HepG2 (cell line): ENCODE measurements around the gene NUAK2. TPM values are rescaled to one million over a fixed set of nuclear protein-coding genes. Genes with fewer than 3 reads are reported as not detected.

Experiments used
- ATAC-seq: fragments of 200-7000 bp; cut with Tn5 transposase; 3 replicates; pipeline ENCODE4 v1.9.1; 2020; ENCODE audit warnings: mild to moderate bottlenecking, moderate library complexity
- BruUV-seq: library from RNA; stranded (reverse); fragments of 400-500 nt; replicated peaks from 2 replicates; lab custom pipeline; 2021; lab: Mats Ljungman, UMichigan
- CTCF ChIA-PET: fragments of 300-600 bp; formaldehyde crosslinking; extraction: SDS; loops from one replicate; lab custom pipeline; 2021; ENCODE audit warnings: low total read pairs, inconsistent platforms, low intra/inter-chr PET ratio; lab: Yijun Ruan, JAX
- POLR2A ChIA-PET: fragments of 350-600 bp; sonication (Branson Sonifier 250); formaldehyde crosslinking; loops from one replicate; lab custom pipeline; 2020; ENCODE audit warnings: antibody characterized with exemption, inconsistent platforms; lab: Yijun Ruan, JAX
- DNase-seq: peaks from one replicate; pipeline ENCODE4 v3.0.0-alpha.2; 2015; ENCODE audit warnings: low spot score
- FAIRE-seq: peaks from 3 replicates; lab custom pipeline; 2011; peaks lifted over from hg19 to GRCh38; lab: Jason Lieb, UNC
- H2AFZ ChIP-seq: one replicate; pipeline ENCODE4 v1.6.1; 2011; ENCODE audit warnings: low read length, inconsistent platforms
- H3K27ac ChIP-seq: fragments of 300-600 bp; 3 replicates; pipeline ENCODE4 v1.8.0; 2011; ENCODE audit warnings: mixed run types, mild to moderate bottlenecking, mixed read lengths, low read length, inconsistent platforms; ENCODE audit not compliant: insufficient read depth; ENCODE audit errors: extremely low read length
- H3K27me3 ChIP-seq, 2 experiments: fragments of 200-600 bp in 1 of 2; 2 replicates in 1 of 2; 3 replicates in 1 of 2; pipeline versions ENCODE4 v1.6.0 to v1.8.0; 2011; ENCODE audit warnings: low read length in 2 of 2, mild to moderate bottlenecking in 2 of 2, moderate library complexity in 2 of 2, inconsistent platforms in 1 of 2; ENCODE audit not compliant: insufficient read depth in 2 of 2, control insufficient read depth in 1 of 2
- H3K36me3 ChIP-seq, 2 experiments: fragments of 200-600 bp in 1 of 2; replicated peaks in 1 of 2; 2 replicates in 1 of 2; 3 replicates in 1 of 2; pipeline versions ENCODE4 v1.5.1 to v1.8.0; 2011; ENCODE audit warnings: low read length in 2 of 2, inconsistent platforms in 1 of 2; ENCODE audit not compliant: insufficient read depth in 2 of 2, control insufficient read depth in 1 of 2
- H3K4me1 ChIP-seq: 2 replicates; pipeline ENCODE4 v1.5.1; 2012; ENCODE audit warnings: low read length, inconsistent platforms; ENCODE audit not compliant: insufficient read depth
- H3K4me2 ChIP-seq: 2 replicates; pipeline ENCODE4 v1.6.0; 2011; ENCODE audit warnings: low read depth, low read length, inconsistent platforms
- H3K4me3 ChIP-seq, 3 experiments: fragments of 200-600 bp in 1 of 3; sonication (generic), shearing (Covaris generic) in 1 of 3; replicated peaks in 1 of 3; 2 replicates each; pipeline ENCODE4 v1.5.1; 2011 to 2016; ENCODE audit warnings: low read length in 3 of 3, inconsistent platforms in 2 of 3, low read depth in 2 of 3, mild to moderate bottlenecking in 2 of 3, control low read depth in 1 of 3, mixed read lengths in 1 of 3; ENCODE audit not compliant: insufficient read depth in 1 of 3
- H3K79me2 ChIP-seq: one replicate; pipeline ENCODE4 v1.6.1; 2011; ENCODE audit warnings: low read length, inconsistent platforms; ENCODE audit not compliant: insufficient read depth
- H3K9ac ChIP-seq: 2 replicates; pipeline ENCODE4 v1.6.0; 2011; ENCODE audit warnings: mild to moderate bottlenecking, low read depth, low read length, inconsistent platforms; ENCODE audit not compliant: insufficient read depth
- H3K9me3 ChIP-seq: 2 replicates; pipeline ENCODE4 v1.5.1; 2012; ENCODE audit warnings: mild to moderate bottlenecking, low read length
- H4K20me1 ChIP-seq: 2 replicates; pipeline ENCODE4 v1.6.0; 2011; ENCODE audit warnings: inconsistent platforms, mild to moderate bottlenecking, low read length, moderate library complexity; ENCODE audit not compliant: insufficient read depth
- BCL6 ChIP-seq: IDR thresholded peaks from 2 replicates; pipeline ENCODE4 v1.6.1; 2016; ENCODE audit warnings: missing genetic modification reagents, missing compliant biosample characterization
- ERF ChIP-seq: IDR thresholded peaks from 2 replicates; pipeline ENCODE4 v1.6.1; 2018; ENCODE audit warnings: missing biosample characterization, missing genetic modification reagents
- FOXP1 ChIP-seq, 2 experiments: fragments of 450-650 bp in 1 of 2; IDR thresholded peaks; 2 replicates each; pipeline ENCODE4 v1.6.1; 2017 to 2018; ENCODE audit warnings: antibody characterized with exemption in 1 of 2
- FOXP4 ChIP-seq: sonication (generic); formaldehyde crosslinking; IDR thresholded peaks from 2 replicates; pipeline ENCODE4 v1.4.0; 2020; ENCODE audit warnings: missing genetic modification reagents
- RARA ChIP-seq: IDR thresholded peaks from 2 replicates; pipeline ENCODE4 v1.6.1; 2016; ENCODE audit warnings: missing genetic modification reagents, missing compliant biosample characterization
- SKIL ChIP-seq: sonication (generic); formaldehyde crosslinking; IDR thresholded peaks from 2 replicates; pipeline ENCODE4 v1.8.0; 2022; ENCODE audit warnings: missing genetic modification reagents, mild to moderate bottlenecking, moderate library complexity, borderline replicate concordance
- ZBTB20 ChIP-seq: sonication (generic); formaldehyde crosslinking; IDR thresholded peaks from 2 replicates; pipeline ENCODE4 v1.8.1; 2023; ENCODE audit warnings: missing genetic modification reagents, low read depth, mild to moderate bottlenecking, borderline replicate concordance
- WGBS: methylation state at CpG from one replicate; pipeline ENCODE4 v1.1.6; 2017; ENCODE audit warnings: low lambda C conversion rate; 5-methylcytosine and 5-hydroxymethylcytosine counted together
- in situ Hi-C: cut with HindIII; loops from 2 replicates; pipeline ENCODE4 v1.10.0; 2017; ENCODE audit warnings: low pct_unique_long_range_greater_than_20kb; ENCODE audit not compliant: extremely low pct_ligation_motif_present
- intact Hi-C: fragments of 100-400 bp; cut with micrococcal nuclease; formaldehyde crosslinking; loops from one replicate; pipeline ENCODE4 v1.10.0; 2022; ENCODE audit not compliant: unreplicated experiment
- polyA plus RNA-seq, 8 experiments: library from polyadenylated mRNA; depleted of rRNA in 3 of 8; stranded (reverse) in 7 of 8; unstranded in 1 of 8; fragments of >200 nt; fragmentation: Illumina TruSeq in 4 of 8; extraction: Trizol in 4 of 8; gene quantifications; 2 replicates each; pipeline versions ENCODE4 v1.2.1 to v1.2.3, GENCODE V29; 2011 to 2016; ENCODE audit warnings: low read depth in 4 of 8, missing spikeins in 1 of 8, mixed read lengths in 1 of 8; ENCODE audit not compliant: insufficient read depth in 1 of 8
- total RNA-seq, 5 experiments: library from RNA; depleted of rRNA; stranded (reverse); fragments of >200 nt; fragmentation: Illumina TruSeq; extraction: Trizol; gene quantifications; 2 replicates each; pipeline ENCODE4 v1.2.3, GENCODE V29; 2016; ENCODE audit warnings: low read depth in 1 of 5

NUAK2 gene
- total and polyA plus RNA-seq, 2 of the 13 experiments (the other 11 are each of a cell fraction or from before 2014, with no cell fraction given), result 0.75 to 1.1 TPM

GRCh38 chr1:205315008-205315618, 6.4 kb downstream of the NUAK2 start:
- ChIA-PET CTCF (no interaction called here), POLR2A (no interaction called here)
- 45% methylated on average over 4 of the region's 5 CpGs for WGBS
- Histone ChIP-seq H3K4me2 (peak overlapping the region; percentile 1; the same call in 1 of the 2 replicates), H4K20me1 (no peaks in the 10 kb centered on the region; the same call in 1 of the 2 replicates), H3K4me3 (no peak overlapping the region), H2AFZ (no peak overlapping the region), H3K36me3 (peaks cover 9 to 17% of the 10 kb centered on the region in 2 experiments; a peak in 3 of 5 replicates), H3K9me3 (no peaks in the 10 kb centered on the region), H3K27ac (no peak overlapping the region), H3K27me3 (no peaks in the 10 kb centered on the region; a peak in 1 of 5 replicates), H3K79me2 (peaks cover 24% of the 10 kb centered on the region), H3K4me1 (peaks cover 70% of the 10 kb centered on the region), H3K9ac (no peak overlapping the region)
- no peak for ATAC-seq
- peak; percentile 47 for FAIRE-seq
- no TSS peak for BruUV-seq
- in situ Hi-C loops, result no loop called here
- no peak for TF ChIP-seq SKIL (CRISPR knock-in tag)
- no peak for TF ChIP-seq FOXP1 (IDR thresholded peaks at IDR 0.05)
- peak; percentile 59; the same call in 1 of the 2 replicates for TF ChIP-seq FOXP1 (CRISPR knock-in tag; IDR thresholded peaks at IDR 0.05)
- TF ChIP-seq ERF (CRISPR knock-in tag), result no peak
- TF ChIP-seq FOXP4 (CRISPR knock-in tag), result peak; percentile 59
- TF ChIP-seq RARA, result peak; percentile 30
- TF ChIP-seq BCL6 (CRISPR knock-in tag), result peak; percentile 81
- TF ChIP-seq ZBTB20 (CRISPR knock-in tag), result peak; percentile 50; the same call in 1 of the 2 replicates
- intact Hi-C loops, result loop anchor here (5.0 kb wide), 1 partner anchor 193 kb away; the partner anchor contains the start of gene RBBP5
- no peak for DNase-seq
